Astrocyte (in vitro differentiated cells and primary cell): ENCODE measurements around the gene TAF1B. TPM values are rescaled to one million over a fixed set of nuclear protein-coding genes. Genes with fewer than 3 reads are reported as not detected.

Experiments used
- DNase-seq: peaks from one replicate; pipeline ENCODE4 v3.0.0-alpha.2; 2010; ENCODE audit warnings: low read depth
- FAIRE-seq: peaks from 2 replicates; lab custom pipeline; 2011; peaks lifted over from hg19 to GRCh38; lab: Jason Lieb, UNC
- H2AFZ ChIP-seq: 2 replicates; pipeline ENCODE4 v1.6.0; 2012; ENCODE audit warnings: low read depth, low read length, inconsistent platforms
- H3K27ac ChIP-seq: 2 replicates; pipeline ENCODE4 v1.5.1; 2011; ENCODE audit warnings: low read depth, low read length, inconsistent platforms
- H3K27me3 ChIP-seq: 2 replicates; pipeline ENCODE4 v1.6.0; 2011; ENCODE audit warnings: low read length, inconsistent platforms; ENCODE audit not compliant: insufficient read depth
- H3K36me3 ChIP-seq: 2 replicates; pipeline ENCODE4 v1.5.1; 2011; ENCODE audit warnings: low read length, inconsistent platforms; ENCODE audit not compliant: insufficient read depth
- H3K4me1 ChIP-seq: 2 replicates; pipeline ENCODE4 v1.5.1; 2011; ENCODE audit warnings: low read length, inconsistent platforms; ENCODE audit not compliant: insufficient read depth
- H3K4me2 ChIP-seq: 2 replicates; pipeline ENCODE4 v1.6.0; 2012; ENCODE audit warnings: low read length, inconsistent platforms
- H3K4me3 ChIP-seq: 2 replicates; pipeline ENCODE4 v1.5.1; 2011; ENCODE audit warnings: low read depth, mild to moderate bottlenecking, low read length, inconsistent platforms; ENCODE audit not compliant: insufficient read depth
- H3K79me2 ChIP-seq: 2 replicates; pipeline ENCODE4 v1.6.0; 2012; ENCODE audit warnings: mild to moderate bottlenecking, low read length, inconsistent platforms; ENCODE audit not compliant: insufficient read depth
- H3K9ac ChIP-seq: 2 replicates; pipeline ENCODE4 v1.6.0; 2012; ENCODE audit warnings: mild to moderate bottlenecking, low read length, inconsistent platforms
- H3K9me3 ChIP-seq: 2 replicates; pipeline ENCODE4 v1.5.1; 2012; ENCODE audit warnings: low read depth, mild to moderate bottlenecking, low read length, inconsistent platforms; ENCODE audit not compliant: insufficient read depth
- H4K20me1 ChIP-seq: 2 replicates; pipeline ENCODE4 v1.6.0; 2012; ENCODE audit warnings: low read length, inconsistent platforms; ENCODE audit not compliant: insufficient read depth
- H3K27ac Mint-ChIP-seq: one replicate; pipeline ENCODE4 v1.8.0; 2021; ENCODE audit warnings: mild to moderate bottlenecking, mixed read lengths; ENCODE audit not compliant: unreplicated experiment
- H3K27me3 Mint-ChIP-seq: one replicate; pipeline ENCODE4 v1.8.0; 2021; ENCODE audit warnings: low read depth, mixed read lengths; ENCODE audit not compliant: unreplicated experiment
- H3K36me3 Mint-ChIP-seq: one replicate; pipeline ENCODE4 v1.8.0; 2021; ENCODE audit warnings: low read depth, mixed read lengths; ENCODE audit not compliant: unreplicated experiment
- H3K4me1 Mint-ChIP-seq: one replicate; pipeline ENCODE4 v1.8.0; 2021; ENCODE audit warnings: low read depth, mixed read lengths; ENCODE audit not compliant: unreplicated experiment
- H3K4me3 Mint-ChIP-seq: one replicate; pipeline ENCODE4 v1.8.0; 2021; ENCODE audit warnings: mild to moderate bottlenecking, moderate library complexity, mixed read lengths; ENCODE audit not compliant: unreplicated experiment
- H3K9me3 Mint-ChIP-seq: one replicate; pipeline ENCODE4 v1.8.0; 2021; ENCODE audit warnings: mild to moderate bottlenecking, mixed read lengths; ENCODE audit not compliant: unreplicated experiment
- CTCF ChIP-seq: IDR thresholded peaks from 2 replicates; pipeline ENCODE4 v1.5.1; 2011; ENCODE audit warnings: low read depth, mild to moderate bottlenecking, inconsistent platforms, low read length, moderate library complexity; ENCODE audit not compliant: insufficient read depth
- EZH2 ChIP-seq: IDR thresholded peaks from 2 replicates; pipeline ENCODE4 v1.6.1; 2012; ENCODE audit warnings: mild to moderate bottlenecking, low read length, inconsistent platforms; ENCODE audit not compliant: insufficient read depth
- total RNA-seq: library from RNA; stranded (reverse); gene quantifications from 2 replicates; pipeline ENCODE4 v1.2.1, GENCODE V29; 2021

TAF1B gene
- total RNA-seq, 1 donor from 2014 or later: 14.5 TPM

- Histone ChIP-seq H3K27ac (no peak overlapping the region), H3K9me3 (no peaks in the 10 kb centered on the region), H2AFZ (no peak overlapping the region), H4K20me1 (no peaks in the 10 kb centered on the region), H3K4me3 (no peak overlapping the region), H3K4me2 (no peak overlapping the region), H3K27me3 (no peaks in the 10 kb centered on the region), H3K9ac (no peak overlapping the region), H3K4me1 (peaks cover 31% of the 10 kb centered on the region), H3K79me2 (no peaks in the 10 kb centered on the region), H3K36me3 (no peaks in the 10 kb centered on the region)
- Mint-ChIP-seq H3K9me3 (no peaks in the 10 kb centered on the region), H3K4me3 (no peak overlapping the region), H3K27ac (no peak overlapping the region), H3K36me3 (no peaks in the 10 kb centered on the region), H3K4me1 (peaks cover 15% of the 10 kb centered on the region), H3K27me3 (peaks cover 19% of the 10 kb centered on the region)
- DNase-seq (no peak), FAIRE-seq (no peak)
- no peak for TF ChIP-seq CTCF
- TF ChIP-seq EZH2: no peak
These were observed 45.4 kb upstream of the TAF1B start for GRCh38 chr2:9797681-9798556.

GRCh38 chr2:9799011-9799596, 44.2 kb upstream of the TAF1B start:
- FAIRE-seq: no peak

More at GRCh38 chr2:9799011-9799596, 44.2 kb upstream of the TAF1B start:
- no peak overlapping the region for H3K4me3 ChIP-seq
- no peak overlapping the region for H3K27ac ChIP-seq
- H3K4me1 ChIP-seq: peaks cover 33% of the 10 kb centered on the region
- no peaks in the 10 kb centered on the region for H3K36me3 Mint-ChIP-seq
- no peak overlapping the region for H2AFZ ChIP-seq
- H4K20me1 ChIP-seq: no peaks in the 10 kb centered on the region
- H3K27ac Mint-ChIP-seq: no peak overlapping the region
- peaks cover 15% of the 10 kb centered on the region for H3K4me1 Mint-ChIP-seq
- H3K4me3 Mint-ChIP-seq: no peak overlapping the region
- H3K9me3 Mint-ChIP-seq: no peaks in the 10 kb centered on the region
- H3K4me2 ChIP-seq: no peak overlapping the region
- DNase-seq: no peak
- no peaks in the 10 kb centered on the region for H3K79me2 ChIP-seq
- H3K27me3 Mint-ChIP-seq: peaks cover 17% of the 10 kb centered on the region
- no peaks in the 10 kb centered on the region for H3K9me3 ChIP-seq
- H3K9ac ChIP-seq: no peak overlapping the region
- H3K27me3 ChIP-seq: no peaks in the 10 kb centered on the region
- no peak for TF ChIP-seq EZH2
- TF ChIP-seq CTCF: no peak
- no peaks in the 10 kb centered on the region for H3K36me3 ChIP-seq
